K562 (cell line): ENCODE results near the gene GPR50.

Source experiments
- AFF4 ChIP-seq: sonication (generic); formaldehyde crosslinking; IDR thresholded peaks from 2 replicates; pipeline ENCODE4 v1.8.0; 2023; ENCODE audit warnings: mild to moderate bottlenecking, missing genetic modification reagents
- ATF7 ChIP-seq: fragments of 450-650 bp; IDR thresholded peaks from 2 replicates; pipeline ENCODE4 v1.7.1; 2014; ENCODE audit warnings: mild to moderate bottlenecking, moderate library complexity
- CTCF ChIP-seq, 3 experiments: IDR thresholded peaks in 2 of 3; conservative IDR thresholded peaks in 1 of 3; 2 replicates each; pipeline ENCODE4 v1.5.1; 2011 to 2012; ENCODE audit warnings: low read length in 3 of 3, mild to moderate bottlenecking in 3 of 3, control low read depth in 2 of 3, improper control_type of control experiment in 1 of 3, inconsistent platforms in 1 of 3, low read depth in 1 of 3, mixed read lengths in 1 of 3, moderate library complexity in 1 of 3; ENCODE audit not compliant: insufficient read depth in 2 of 3
- EHMT2 ChIP-seq: fragments of 450-650 bp; IDR thresholded peaks from 2 replicates; pipeline ENCODE4 v1.6.1; 2018; ENCODE audit warnings: antibody characterized with exemption
- FOXP1 ChIP-seq: sonication (generic); formaldehyde crosslinking; IDR thresholded peaks from 2 replicates; pipeline ENCODE4 v1.8.0; 2022; ENCODE audit warnings: mild to moderate bottlenecking, missing genetic modification reagents
- MED1 ChIP-seq: sonication (generic); formaldehyde crosslinking; IDR thresholded peaks from 2 replicates; pipeline ENCODE4 v1.8.1; 2023; ENCODE audit warnings: missing genetic modification reagents, borderline replicate concordance
- MTA1 ChIP-seq: fragments of 450-650 bp; IDR thresholded peaks from 2 replicates; pipeline ENCODE4 v1.6.1; 2017; ENCODE audit warnings: borderline replicate concordance
- ZNF232 ChIP-seq: sonication (generic); formaldehyde crosslinking; IDR thresholded peaks from 2 replicates; pipeline ENCODE4 v1.8.0; 2022; ENCODE audit warnings: mild to moderate bottlenecking, missing genetic modification reagents

GRCh38 chrX:151183912-151184565 lies 7.7 kb downstream of the GPR50 start:
- TF ChIP-seq EHMT2 (no peak), MTA1 (no peak), ATF7 (no peak), CTCF (IDR thresholded peaks at IDR 0.05 in 2 of 3, conservative IDR thresholded peaks at IDR 0.05 in 1 of 3; ENCODE audit: insufficient read depth in 2 of 3, low read depth in 1 of 3, low read length in 3 of 3) (no peak), ZNF232 (no peak), AFF4 (CRISPR knock-in tag) (no peak), FOXP1 (CRISPR knock-in tag) (no peak), MED1 (no peak)
